A172 (cell line): ENCODE results near the gene LNPEP. TPM values are rescaled to one million over a fixed set of nuclear protein-coding genes. Genes with fewer than 3 reads are reported as not detected.
"Not testable (repeated sequence)": the region's sequence is repeated elsewhere in the genome, so short reads cannot be mapped to it uniquely, and the experiment has no call there.

ENCODE experiments used
- DNase-seq: peaks from one replicate; pipeline ENCODE4 v3.0.0-alpha.2; 2015; ENCODE audit warnings: low spot score
- total RNA-seq: library from RNA; depleted of rRNA; stranded (reverse); fragments of >200 nt; shearing (Covaris generic); gene quantifications from 2 replicates; pipeline ENCODE4 v1.2.3, GENCODE V29; 2014

LNPEP gene
- total RNA-seq, 1 experiment from 2014 or later = 30.2 TPM

- no peak for DNase-seq
Measured at GRCh38 chr5:96928931-96929708, 6.8 kb upstream of the LNPEP start.

- no peak for DNase-seq
Measured at GRCh38 chr5:96930058-96930457, 5.8 kb upstream of the LNPEP start.

- DNase-seq = no peak
Measured at GRCh38 chr5:96930589-96930988, 5.3 kb upstream of the LNPEP start.

GRCh38 chr5:96931037-96931436 lies 4.8 kb upstream of the LNPEP start:
- DNase-seq = not testable (repeated sequence)

- DNase-seq = no peak
Measured at GRCh38 chr5:96931605-96932004, 4.3 kb upstream of the LNPEP start.

- DNase-seq = no peak
Measured at GRCh38 chr5:96932026-96932425, 3.9 kb upstream of the LNPEP start.

- peak; percentile 6 for DNase-seq
Measured at GRCh38 chr5:96933764-96934707, 1.8 kb upstream of the LNPEP start.

- DNase-seq = peak; percentile 94
Measured at GRCh38 chr5:96934708-96935558, 947 bp upstream of the LNPEP start.

- DNase-seq = peak; percentile 37
Measured at GRCh38 chr5:96936431-96937320, 796 bp downstream of the LNPEP start.

- DNase-seq = no peak
Measured at GRCh38 chr5:96940586-96940985, 4.7 kb downstream of the LNPEP start.

- no peak for DNase-seq
Measured at GRCh38 chr5:96941140-96941539, 5.3 kb downstream of the LNPEP start.

GRCh38 chr5:96942078-96942477 lies 6.2 kb downstream of the LNPEP start:
- no peak for DNase-seq

- DNase-seq = no peak
Measured at GRCh38 chr5:96942911-96943310, 7.0 kb downstream of the LNPEP start.

- DNase-seq = no peak
Measured at GRCh38 chr5:96943799-96944198, 7.9 kb downstream of the LNPEP start.

- no peak for DNase-seq
Measured at GRCh38 chr5:96945144-96945897, 9.4 kb downstream of the LNPEP start.

- DNase-seq = no peak
Measured at GRCh38 chr5:96946381-96946780, 10.5 kb downstream of the LNPEP start.

GRCh38 chr5:96952118-96952750 lies 16.4 kb downstream of the LNPEP start:
- no peak for DNase-seq

- DNase-seq = no peak
Measured at GRCh38 chr5:96952974-96953730, 17.3 kb downstream of the LNPEP start.
